ENCODE results near the gene TCFL5. TPM values are rescaled to one million over a fixed set of nuclear protein-coding genes. Genes with fewer than 3 reads are reported as not detected.
"Not testable (repeated sequence)": the region's sequence is repeated elsewhere in the genome, so short reads cannot be mapped to it uniquely, and the experiment has no call there.

The TCFL5 gene
- total and polyA plus RNA-seq, 7 experiments from 2014 or later: 0.91 to 10.8 (median 7.0) TPM

- DNase-seq; H3K9me3 Mint-ChIP-seq; H3K4me1 Mint-ChIP-seq; H3K36me3 ChIP-seq (ENCODE audit: control insufficient read depth in 2 of 3, insufficient read depth in 3 of 3, low read length in 3 of 3); H3K27me3 Mint-ChIP-seq; ATAC-seq; POLR2A ChIA-PET; H3K4me3 ChIP-seq (ENCODE audit: low read length); intact Hi-C loops (cut with micrococcal nuclease); H3K4me1 ChIP-seq (ENCODE audit: control insufficient read depth in 2 of 2, insufficient read depth in 2 of 2, low read length in 2 of 2); H3K4me3 Mint-ChIP-seq; H3K27ac ChIP-seq (ENCODE audit: low read depth, low read length); H3K9me3 ChIP-seq (ENCODE audit: control insufficient read depth in 2 of 3, low read length in 3 of 3); H3K27me3 ChIP-seq (ENCODE audit: control insufficient read depth in 2 of 2, insufficient read depth in 2 of 2, low read length in 2 of 2); H3K27ac Mint-ChIP-seq: not testable (repeated sequence)
- peaks cover 2 to 21% (median 6%) of the 10 kb centered on the region in 5 donors for H3K36me3 Mint-ChIP-seq
- CTCF ChIA-PET: interaction anchor here (0.8 kb wide), 1 partner anchor 40 kb away, joined by 3 read pairs; no protein-coding TSS in a partner anchor
Measured at GRCh38 chr20:62848917-62849316, 12.7 kb downstream of the TCFL5 start.

- POLR2A ChIA-PET: no interaction called here
- intact Hi-C loops (cut with micrococcal nuclease): no loop called here
- H3K4me3 Mint-ChIP-seq: no peak overlapping the region
- peaks cover 0 to 6% (median 0%) of the 10 kb centered on the region in 7 donors for H3K4me1 Mint-ChIP-seq
- Histone ChIP-seq H3K4me3 (ENCODE audit: low read length) (no peak overlapping the region), H3K4me1 (ENCODE audit: control insufficient read depth in 2 of 2, insufficient read depth in 2 of 2, low read length in 2 of 2) (no peaks in the 10 kb centered on the region), H3K27me3 (ENCODE audit: control insufficient read depth in 2 of 2, insufficient read depth in 2 of 2, low read length in 2 of 2) (no peaks in the 10 kb centered on the region), H3K9me3 (ENCODE audit: control insufficient read depth in 2 of 3, low read length in 3 of 3) (no peaks in the 10 kb centered on the region), H3K36me3 (ENCODE audit: control insufficient read depth in 2 of 3, insufficient read depth in 3 of 3, low read length in 3 of 3) (peaks cover 0 to 4% (median 0%) of the 10 kb centered on the region in 3 experiments), H3K27ac (ENCODE audit: low read depth, low read length) (no peak overlapping the region)
- ATAC-seq: no peak
- DNase-seq: no peak
- H3K36me3 Mint-ChIP-seq: peaks cover 0 to 12% (median 4%) of the 10 kb centered on the region in 5 donors
- peaks cover 0 to 2% (median 0%) of the 10 kb centered on the region in 11 donors for H3K9me3 Mint-ChIP-seq
- H3K27me3 Mint-ChIP-seq: no peaks in the 10 kb centered on the region
- CTCF ChIA-PET: no interaction called here
- peak overlapping the region in 1 of 9 donors; percentile 70 for H3K27ac Mint-ChIP-seq
Measured at GRCh38 chr20:62846166-62846890, 15.3 kb downstream of the TCFL5 start.

GRCh38 chr20:62845416-62846160, 16.0 kb downstream of the TCFL5 start:
- intact Hi-C loops (cut with micrococcal nuclease): no loop called here
- H3K36me3 Mint-ChIP-seq: peaks cover 0 to 11% (median 4%) of the 10 kb centered on the region in 5 donors
- Histone ChIP-seq H3K27me3 (ENCODE audit: control insufficient read depth in 2 of 2, insufficient read depth in 2 of 2, low read length in 2 of 2) (no peaks in the 10 kb centered on the region), H3K4me3 (ENCODE audit: low read length) (no peak overlapping the region), H3K4me1 (ENCODE audit: control insufficient read depth in 2 of 2, insufficient read depth in 2 of 2, low read length in 2 of 2) (no peaks in the 10 kb centered on the region), H3K36me3 (ENCODE audit: control insufficient read depth in 2 of 3, insufficient read depth in 3 of 3, low read length in 3 of 3) (peaks cover 0 to 4% (median 0%) of the 10 kb centered on the region in 3 experiments), H3K9me3 (ENCODE audit: control insufficient read depth in 2 of 3, low read length in 3 of 3) (no peaks in the 10 kb centered on the region), H3K27ac (ENCODE audit: low read depth, low read length) (no peak overlapping the region)
- ATAC-seq: no peak
- H3K9me3 Mint-ChIP-seq: peaks cover 0 to 2% (median 0%) of the 10 kb centered on the region in 11 donors
- no peaks in the 10 kb centered on the region for H3K27me3 Mint-ChIP-seq
- H3K27ac Mint-ChIP-seq: no peak overlapping the region
- ChIA-PET CTCF (no interaction called here), POLR2A (interaction anchor here (0.7 kb wide), 1 partner anchor 692 kb away, joined by 3 read pairs; no protein-coding TSS in a partner anchor)
- H3K4me3 Mint-ChIP-seq: no peak overlapping the region
- no peak for DNase-seq
- peaks cover 0 to 6% (median 0%) of the 10 kb centered on the region in 7 donors for H3K4me1 Mint-ChIP-seq

GRCh38 chr20:62844182-62844581, 17.4 kb downstream of the TCFL5 start:
- Mint-ChIP-seq H3K4me1 (peaks cover 0 to 6% (median 0%) of the 10 kb centered on the region in 7 donors), H3K4me3 (no peak overlapping the region), H3K27ac (no peak overlapping the region), H3K9me3 (peaks cover 0 to 2% (median 0%) of the 10 kb centered on the region in 11 donors), H3K27me3 (no peaks in the 10 kb centered on the region), H3K36me3 (peaks cover 0 to 11% (median 4%) of the 10 kb centered on the region in 5 donors)
- ATAC-seq (no peak), DNase-seq (no peak)
- POLR2A ChIA-PET: interaction anchor here (0.7 kb wide), 1 partner anchor 50 kb away, joined by 3 read pairs; no protein-coding TSS in a partner anchor
- no peak overlapping the region for H3K27ac ChIP-seq (ENCODE audit: low read depth, low read length)
- CTCF ChIA-PET: interaction anchor here (0.7 kb wide), 1 partner anchor 55 kb away, joined by 3 read pairs; no protein-coding TSS in a partner anchor
- no peaks in the 10 kb centered on the region for H3K27me3 ChIP-seq (ENCODE audit: control insufficient read depth in 2 of 2, insufficient read depth in 2 of 2, low read length in 2 of 2)
- no peaks in the 10 kb centered on the region for H3K4me1 ChIP-seq (ENCODE audit: control insufficient read depth in 2 of 2, insufficient read depth in 2 of 2, low read length in 2 of 2)
- H3K36me3 ChIP-seq (ENCODE audit: control insufficient read depth in 2 of 3, insufficient read depth in 3 of 3, low read length in 3 of 3): peaks cover 0 to 2% (median 0%) of the 10 kb centered on the region in 3 experiments
- H3K9me3 ChIP-seq (ENCODE audit: control insufficient read depth in 2 of 3, low read length in 3 of 3): no peaks in the 10 kb centered on the region
- intact Hi-C loops (cut with micrococcal nuclease): no loop called here
- no peak overlapping the region for H3K4me3 ChIP-seq (ENCODE audit: low read length)

GRCh38 chr20:62843656-62844055, 18.0 kb downstream of the TCFL5 start:
- Histone ChIP-seq H3K27ac (ENCODE audit: low read depth, low read length) (no peak overlapping the region), H3K4me1 (ENCODE audit: control insufficient read depth in 2 of 2, insufficient read depth in 2 of 2, low read length in 2 of 2) (no peaks in the 10 kb centered on the region), H3K36me3 (ENCODE audit: control insufficient read depth in 2 of 3, insufficient read depth in 3 of 3, low read length in 3 of 3) (no peaks in the 10 kb centered on the region), H3K4me3 (ENCODE audit: low read length) (no peak overlapping the region), H3K9me3 (ENCODE audit: control insufficient read depth in 2 of 3, low read length in 3 of 3) (no peaks in the 10 kb centered on the region), H3K27me3 (ENCODE audit: control insufficient read depth in 2 of 2, insufficient read depth in 2 of 2, low read length in 2 of 2) (no peaks in the 10 kb centered on the region)
- Mint-ChIP-seq H3K9me3 (no peaks in the 10 kb centered on the region), H3K4me1 (peaks cover 0 to 6% (median 0%) of the 10 kb centered on the region in 7 donors), H3K36me3 (peaks cover 0 to 11% (median 4%) of the 10 kb centered on the region in 5 donors), H3K4me3 (no peak overlapping the region), H3K27ac (no peak overlapping the region), H3K27me3 (no peaks in the 10 kb centered on the region)
- ATAC-seq (no peak), DNase-seq (no peak)
- POLR2A ChIA-PET: no interaction called here
- intact Hi-C loops (cut with micrococcal nuclease): no loop called here
- CTCF ChIA-PET: no interaction called here

GRCh38 chr20:62841705-62842212, 19.9 kb downstream of the TCFL5 start:
- Mint-ChIP-seq H3K9me3 (no peaks in the 10 kb centered on the region), H3K27me3 (no peaks in the 10 kb centered on the region)
- CTCF ChIA-PET: no interaction called here

More at GRCh38 chr20:62841705-62842212, 19.9 kb downstream of the TCFL5 start:
- ATAC-seq: no peak
- Histone ChIP-seq H3K27me3 (ENCODE audit: control insufficient read depth in 2 of 2, insufficient read depth in 2 of 2, low read length in 2 of 2) (no peaks in the 10 kb centered on the region), H3K9me3 (ENCODE audit: control insufficient read depth in 2 of 3, low read length in 3 of 3) (no peaks in the 10 kb centered on the region), H3K27ac (ENCODE audit: low read depth, low read length) (no peak overlapping the region), H3K36me3 (ENCODE audit: control insufficient read depth in 2 of 3, insufficient read depth in 3 of 3, low read length in 3 of 3) (no peaks in the 10 kb centered on the region), H3K4me1 (ENCODE audit: control insufficient read depth in 2 of 2, insufficient read depth in 2 of 2, low read length in 2 of 2) (no peaks in the 10 kb centered on the region), H3K4me3 (ENCODE audit: low read length) (no peak overlapping the region)
- Mint-ChIP-seq H3K4me1 (no peaks in the 10 kb centered on the region), H3K4me3 (no peak overlapping the region), H3K36me3 (peaks cover 0 to 9% (median 4%) of the 10 kb centered on the region in 5 donors), H3K27ac (no peak overlapping the region)
- intact Hi-C loops (cut with micrococcal nuclease): no loop called here
- DNase-seq: no peak
- POLR2A ChIA-PET: no interaction called here
